Endothelial cell of umbilical vein (primary cell): ENCODE measurements around the gene UVRAG. TPM values are rescaled to one million over a fixed set of nuclear protein-coding genes. Genes with fewer than 3 reads are reported as not detected.

Experiments
- BruUV-seq: library from RNA; stranded (reverse); fragments of 400-500 nt; replicated peaks from 2 replicates; lab custom pipeline; 2021; lab: Mats Ljungman, UMichigan
- CTCF ChIA-PET: fragments of 300-600, 350-600 bp; sonication (Branson Sonifier 250); formaldehyde crosslinking; loops from one replicate; lab custom pipeline; 2021; ENCODE audit warnings: antibody characterized with exemption, inconsistent platforms; lab: Charles Lee
- POLR2A ChIA-PET: fragments of 300-600, 350-600 bp; sonication (Branson Sonifier 250); formaldehyde crosslinking; loops from one replicate; lab custom pipeline; 2021; ENCODE audit warnings: antibody characterized with exemption, inconsistent platforms; lab: Charles Lee
- DNase-seq: peaks from one replicate; pipeline ENCODE4 v3.0.0-alpha.2; 2011; ENCODE audit warnings: low read depth, low spot score
- FAIRE-seq: peaks from 2 replicates; lab custom pipeline; 2011; peaks lifted over from hg19 to GRCh38; lab: Jason Lieb, UNC
- H2AFZ ChIP-seq: 2 replicates; pipeline ENCODE4 v1.6.0; 2012; ENCODE audit warnings: low read depth, low read length, control low read depth, inconsistent platforms
- H3K27ac ChIP-seq: 2 replicates; pipeline ENCODE4 v1.5.1; 2011; ENCODE audit warnings: low read depth, mild to moderate bottlenecking, control low read depth, low read length, moderate library complexity; ENCODE audit not compliant: insufficient read depth
- H3K27me3 ChIP-seq, 2 experiments: 2 replicates each; pipeline versions ENCODE4 v1.6.0 to v1.6.1; 2011; ENCODE audit warnings: low read length in 2 of 2, mixed read lengths in 1 of 2; ENCODE audit not compliant: control insufficient read depth in 2 of 2, insufficient read depth in 2 of 2
- H3K36me3 ChIP-seq, 2 experiments: 2 replicates in 1 of 2; 3 replicates in 1 of 2; pipeline ENCODE4 v1.5.1; 2011; ENCODE audit warnings: low read length in 2 of 2, mild to moderate bottlenecking in 1 of 2, moderate library complexity in 1 of 2; ENCODE audit not compliant: control insufficient read depth in 2 of 2, insufficient read depth in 2 of 2; ENCODE audit errors: extremely low read depth in 1 of 2
- H3K4me1 ChIP-seq: 3 replicates; pipeline ENCODE4 v1.5.1; 2011; ENCODE audit warnings: mild to moderate bottlenecking, low read length; ENCODE audit not compliant: control insufficient read depth, insufficient read depth; ENCODE audit errors: extremely low read depth
- H3K4me2 ChIP-seq: 2 replicates; pipeline ENCODE4 v1.6.1; 2011; ENCODE audit warnings: low read length, control low read depth, mixed read lengths; ENCODE audit not compliant: insufficient read depth
- H3K4me3 ChIP-seq, 3 experiments: fragments of 200-600 bp in 1 of 3; sonication (generic), shearing (Covaris generic) in 1 of 3; replicated peaks in 1 of 3; 2 replicates each; pipeline ENCODE4 v1.5.1; 2011 to 2016; ENCODE audit warnings: control low read depth in 3 of 3, low read length in 3 of 3, mild to moderate bottlenecking in 2 of 3, inconsistent platforms in 1 of 3, low read depth in 1 of 3, moderate library complexity in 1 of 3; ENCODE audit not compliant: insufficient read depth in 1 of 3
- H3K79me2 ChIP-seq: 2 replicates; pipeline ENCODE4 v1.6.0; 2012; ENCODE audit warnings: low read length, inconsistent platforms; ENCODE audit not compliant: control insufficient read depth, insufficient read depth
- H3K9ac ChIP-seq: replicated peaks from 2 replicates; pipeline ENCODE3; 2011; ENCODE audit warnings: low read length, control low read depth; ENCODE audit not compliant: insufficient read depth; ENCODE audit errors: extremely low read depth
- H3K9me1 ChIP-seq: replicated peaks from 3 replicates; pipeline ENCODE4 v1.6.0; 2011; ENCODE audit warnings: mild to moderate bottlenecking, low read length; ENCODE audit not compliant: control insufficient read depth, insufficient read depth; ENCODE audit errors: extremely low read depth
- H3K9me3 ChIP-seq: replicated peaks from 2 replicates; pipeline ENCODE4 v1.5.1; 2012; ENCODE audit warnings: low read length, inconsistent platforms; ENCODE audit not compliant: control insufficient read depth, insufficient read depth
- H4K20me1 ChIP-seq: replicated peaks from 2 replicates; pipeline ENCODE3; 2011; ENCODE audit warnings: mild to moderate bottlenecking, low read length; ENCODE audit not compliant: control insufficient read depth, insufficient read depth; ENCODE audit errors: extremely low read depth
- EZH2 ChIP-seq: IDR thresholded peaks from 2 replicates; pipeline ENCODE4 v1.6.1; 2012; ENCODE audit warnings: borderline replicate concordance, low read depth, mild to moderate bottlenecking, moderate library complexity, low read length, inconsistent platforms; ENCODE audit not compliant: severe bottlenecking
- FOS ChIP-seq: IDR thresholded peaks from 2 replicates; pipeline ENCODE4 v1.6.1; 2011; ENCODE audit warnings: mild to moderate bottlenecking, low read length, moderate library complexity, borderline replicate concordance; ENCODE audit not compliant: insufficient read depth
- GATA2 ChIP-seq: IDR thresholded peaks from 2 replicates; pipeline ENCODE4 v1.7.0; 2011; ENCODE audit warnings: low read depth, mild to moderate bottlenecking, moderate library complexity, mixed read lengths, low read length; ENCODE audit not compliant: insufficient read length, insufficient read depth
- JUN ChIP-seq: IDR thresholded peaks from 2 replicates; pipeline ENCODE4 v1.6.1; 2011; ENCODE audit warnings: borderline replicate concordance, low read depth; ENCODE audit not compliant: insufficient read length, insufficient read depth
- POLR2A ChIP-seq: IDR thresholded peaks from 2 replicates; pipeline ENCODE4 v1.6.1; 2012; ENCODE audit warnings: low read depth, mild to moderate bottlenecking, control low read depth, low read length
- POLR2AphosphoS5 ChIP-seq: IDR thresholded peaks from 2 replicates; pipeline ENCODE4 v1.6.1; 2012; ENCODE audit warnings: low read depth, mild to moderate bottlenecking, control low read depth, low read length, moderate library complexity; ENCODE audit not compliant: insufficient read depth
- dilution Hi-C: fragments of 300-500 bp; cut with MboI; formaldehyde crosslinking; loops from one replicate; pipeline ENCODE4 v1.15.0; 2019; ENCODE audit warnings: low sequenced_read_pairs; ENCODE audit not compliant: extremely low pct_ligation_motif_present
- intact Hi-C: fragments of 100-400 bp; cut with micrococcal nuclease; formaldehyde crosslinking; loops from one replicate; pipeline ENCODE4 v1.10.0; 2022
- polyA plus RNA-seq, 4 experiments: library from polyadenylated mRNA; depleted of rRNA in 3 of 4; stranded (reverse) in 3 of 4; unstranded in 1 of 4; fragments of >200 nt; gene quantifications; 2 replicates each; pipeline versions ENCODE4 v1.2.1 to v1.2.3, GENCODE V29; 2011 to 2012; ENCODE audit warnings: missing spikeins in 1 of 4
- total RNA-seq: library from RNA; stranded (reverse); gene quantifications from 2 replicates; pipeline ENCODE4 v1.2.3, GENCODE V29; 2021
- TF ChIP-seq, protein P1 (sequence below), 2 donors: IDR thresholded peaks; 1 replicate in 1 of 2; 2 replicates in 1 of 2; pipeline ENCODE4 v1.5.1; 2011; ENCODE audit warnings: low read length in 2 of 2, mild to moderate bottlenecking in 2 of 2, moderate library complexity in 2 of 2, control low read depth in 1 of 2, inconsistent platforms in 1 of 2, low read depth in 1 of 2; ENCODE audit not compliant: insufficient read depth in 1 of 2; ENCODE audit errors: extremely low read depth in 1 of 2
- TF ChIP-seq, protein P2 (sequence below): IDR thresholded peaks from 2 replicates; pipeline ENCODE4 v1.6.1; 2011; ENCODE audit not compliant: insufficient read depth, insufficient read length

The UVRAG gene
- total and polyA plus RNA-seq, 2 donors (not counting 3 experiments of a cell fraction or from before 2014, with no cell fraction given) = 21.2 to 65.6 TPM

DNA sequence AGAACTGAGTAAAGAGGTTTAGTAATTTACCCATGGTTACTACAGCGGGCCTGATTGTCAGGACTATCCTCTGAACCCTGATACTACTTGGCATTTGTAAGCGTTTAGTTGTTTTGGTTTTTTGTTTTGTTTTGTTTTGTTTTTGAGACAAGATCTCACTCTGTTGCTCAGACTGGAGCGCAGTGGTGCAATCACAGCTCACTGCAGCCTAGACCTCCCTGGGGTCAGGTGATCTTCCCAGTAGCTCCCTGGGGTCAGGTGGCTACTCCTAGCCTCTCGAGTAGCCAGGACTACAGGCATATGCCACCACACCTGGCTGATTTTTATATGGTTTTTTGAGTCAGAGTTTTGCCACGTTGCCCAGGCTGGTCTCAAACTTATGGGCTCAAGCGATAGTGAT lies 272.7 kb downstream of the UVRAG start:
- peaks cover 5% of the 10 kb centered on the region for H3K9me1 ChIP-seq
- no peaks in the 10 kb centered on the region for H3K27me3 ChIP-seq
- dilution Hi-C loops (no loop called here), intact Hi-C loops (no loop called here)
- peaks cover 14% of the 10 kb centered on the region for H3K4me1 ChIP-seq
- ChIA-PET CTCF (no interaction called here), POLR2A (no interaction called here)
- H3K36me3 ChIP-seq = peaks cover 0 to 3% of the 10 kb centered on the region in 2 experiments
- H2AFZ ChIP-seq = no peak overlapping the region
- no peak overlapping the region for H3K4me3 ChIP-seq
- no peaks in the 10 kb centered on the region for H3K9me3 ChIP-seq
- FAIRE-seq (no peak), DNase-seq (no peak)
- TF ChIP-seq, protein P1, sequence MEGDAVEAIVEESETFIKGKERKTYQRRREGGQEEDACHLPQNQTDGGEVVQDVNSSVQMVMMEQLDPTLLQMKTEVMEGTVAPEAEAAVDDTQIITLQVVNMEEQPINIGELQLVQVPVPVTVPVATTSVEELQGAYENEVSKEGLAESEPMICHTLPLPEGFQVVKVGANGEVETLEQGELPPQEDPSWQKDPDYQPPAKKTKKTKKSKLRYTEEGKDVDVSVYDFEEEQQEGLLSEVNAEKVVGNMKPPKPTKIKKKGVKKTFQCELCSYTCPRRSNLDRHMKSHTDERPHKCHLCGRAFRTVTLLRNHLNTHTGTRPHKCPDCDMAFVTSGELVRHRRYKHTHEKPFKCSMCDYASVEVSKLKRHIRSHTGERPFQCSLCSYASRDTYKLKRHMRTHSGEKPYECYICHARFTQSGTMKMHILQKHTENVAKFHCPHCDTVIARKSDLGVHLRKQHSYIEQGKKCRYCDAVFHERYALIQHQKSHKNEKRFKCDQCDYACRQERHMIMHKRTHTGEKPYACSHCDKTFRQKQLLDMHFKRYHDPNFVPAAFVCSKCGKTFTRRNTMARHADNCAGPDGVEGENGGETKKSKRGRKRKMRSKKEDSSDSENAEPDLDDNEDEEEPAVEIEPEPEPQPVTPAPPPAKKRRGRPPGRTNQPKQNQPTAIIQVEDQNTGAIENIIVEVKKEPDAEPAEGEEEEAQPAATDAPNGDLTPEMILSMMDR (IDR thresholded peaks at IDR 0.05; ENCODE audit: extremely low read depth in 1 of 2, insufficient read depth in 1 of 2, low read depth in 1 of 2, low read length in 2 of 2) = no peak
- TF ChIP-seq, protein P2, sequence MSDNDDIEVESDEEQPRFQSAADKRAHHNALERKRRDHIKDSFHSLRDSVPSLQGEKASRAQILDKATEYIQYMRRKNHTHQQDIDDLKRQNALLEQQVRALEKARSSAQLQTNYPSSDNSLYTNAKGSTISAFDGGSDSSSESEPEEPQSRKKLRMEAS = no peak
- TF ChIP-seq JUN = no peak
- no peak for TF ChIP-seq EZH2
- no peak for TF ChIP-seq POLR2A
- TF ChIP-seq FOS = no peak
- no peak for TF ChIP-seq POLR2AphosphoS5
- no peak for TF ChIP-seq GATA2
- no TSS peak for BruUV-seq
- no peak overlapping the region for H3K4me2 ChIP-seq
- H3K27ac ChIP-seq = no peak overlapping the region
- no peaks in the 10 kb centered on the region for H4K20me1 ChIP-seq
- no peak overlapping the region for H3K9ac ChIP-seq
- peaks cover 2% of the 10 kb centered on the region for H3K79me2 ChIP-seq
